A549 treated with CpdA at 1 μM for 4 hours (cell line): Measurements from ENCODE around the gene PRAMEF7. TPM values are rescaled to one million over a fixed set of nuclear protein-coding genes. Genes with fewer than 3 reads are reported as not detected.

Experiments
- total RNA-seq: library from RNA; stranded (reverse); fragments of 200-300 nt; extraction: Qiagen RNA extraction; gene quantifications from 5 replicates; pipeline ENCODE4 v1.2.3, GENCODE V29; 2022; ENCODE audit warnings: low read depth

Gene PRAMEF7
- total RNA-seq: not detected in 5 replicates

GRCh38 chr1:12916310-12916709 lies at the start of gene PRAMEF7:
TSS of gene PRAMEF7 (plus strand) at chr1:12916610. CDS start at chr1:12917693, 1,083 bp downstream.

GRCh38 chr1:12886101-12886500 lies 30.3 kb upstream of the PRAMEF7 start, which contains the start of gene PRAMEF4:
TSS of gene PRAMEF4 (minus strand) at chr1:12886201. CDS start at chr1:12883394, 2,807 bp downstream.

GRCh38 chr1:12898170-12898569 lies 18.2 kb upstream of the PRAMEF7 start, which contains the start of gene PRAMEF10:
TSS of gene PRAMEF10 (minus strand) at chr1:12898270. CDS start at chr1:12895847, 2,423 bp downstream.

GRCh38 chr1:12947480-12947879 lies 31.1 kb downstream of the PRAMEF7 start, which contains the start of gene PRAMEF6:
TSS of gene PRAMEF6 (minus strand) at chr1:12947580. CDS start at chr1:12942518, 5,062 bp downstream.

Other genes starting within 250 kb of the PRAMEF7 start
- not detected in 5 replicates for gene AADACL3, start 200.5 kb upstream of the PRAMEF7 start, total RNA-seq
- gene CFAP107, start 170.4 kb upstream of the PRAMEF7 start, total RNA-seq: not detected in 5 replicates
- not detected in 5 replicates for gene PRAMEF12, start 142.9 kb upstream of the PRAMEF7 start, total RNA-seq
- not detected in 5 replicates for gene PRAMEF1, start 125.2 kb upstream of the PRAMEF7 start, total RNA-seq
- gene PRAMEF11, start 85.2 kb upstream of the PRAMEF7 start, total RNA-seq: not detected in 5 replicates
- not detected in 5 replicates for gene HNRNPCL1, start 67.9 kb upstream of the PRAMEF7 start, total RNA-seq
- gene PRAMEF2, start 59.5 kb upstream of the PRAMEF7 start, total RNA-seq: not detected in 5 replicates
- not detected in 5 replicates for gene PRAMEF4, start 30.4 kb upstream of the PRAMEF7 start, total RNA-seq
- gene PRAMEF10, start 18.3 kb upstream of the PRAMEF7 start, total RNA-seq: not detected in 5 replicates
- gene PRAMEF6, start 31.0 kb downstream of the PRAMEF7 start, total RNA-seq: not detected in 5 replicates
- gene PRAMEF27, start 140.0 kb downstream of the PRAMEF7 start, total RNA-seq: not detected in 5 replicates
- gene HNRNPCL3, start 144.2 kb downstream of the PRAMEF7 start, total RNA-seq: not detected in 5 replicates
- gene PRAMEF25, start 154.2 kb downstream of the PRAMEF7 start, total RNA-seq: not detected in 5 replicates
- gene HNRNPCL2, start 200.2 kb downstream of the PRAMEF7 start, total RNA-seq: not detected in 5 replicates
- gene PRAMEF26, start 239.4 kb downstream of the PRAMEF7 start, total RNA-seq: not detected in 5 replicates
- gene HNRNPCL4, start 249.0 kb downstream of the PRAMEF7 start, total RNA-seq: not detected in 5 replicates